HepG2 (cell line): ENCODE measurements around the gene TSPAN9. TPM values are rescaled to one million over a fixed set of nuclear protein-coding genes. Genes with fewer than 3 reads are reported as not detected.

Source experiments
- ATAC-seq: fragments of 200-7000 bp; cut with Tn5 transposase; 3 replicates; pipeline ENCODE4 v1.9.1; 2020; ENCODE audit warnings: mild to moderate bottlenecking, moderate library complexity
- BruUV-seq: library from RNA; stranded (reverse); fragments of 400-500 nt; replicated peaks from 2 replicates; lab custom pipeline; 2021; lab: Mats Ljungman, UMichigan
- CTCF ChIA-PET: fragments of 300-600 bp; formaldehyde crosslinking; extraction: SDS; loops from one replicate; lab custom pipeline; 2021; ENCODE audit warnings: low total read pairs, inconsistent platforms, low intra/inter-chr PET ratio; lab: Yijun Ruan, JAX
- POLR2A ChIA-PET: fragments of 350-600 bp; sonication (Branson Sonifier 250); formaldehyde crosslinking; loops from one replicate; lab custom pipeline; 2020; ENCODE audit warnings: antibody characterized with exemption, inconsistent platforms; lab: Yijun Ruan, JAX
- DNase-seq: peaks from one replicate; pipeline ENCODE4 v3.0.0-alpha.2; 2015; ENCODE audit warnings: low spot score
- FAIRE-seq: peaks from 3 replicates; lab custom pipeline; 2011; peaks lifted over from hg19 to GRCh38; lab: Jason Lieb, UNC
- H2AFZ ChIP-seq: one replicate; pipeline ENCODE4 v1.6.1; 2011; ENCODE audit warnings: low read length, inconsistent platforms
- H3K27ac ChIP-seq: fragments of 300-600 bp; 3 replicates; pipeline ENCODE4 v1.8.0; 2011; ENCODE audit warnings: mixed run types, mild to moderate bottlenecking, mixed read lengths, low read length, inconsistent platforms; ENCODE audit not compliant: insufficient read depth; ENCODE audit errors: extremely low read length
- H3K27me3 ChIP-seq, 2 experiments: fragments of 200-600 bp in 1 of 2; 2 replicates in 1 of 2; 3 replicates in 1 of 2; pipeline versions ENCODE4 v1.6.0 to v1.8.0; 2011; ENCODE audit warnings: low read length in 2 of 2, mild to moderate bottlenecking in 2 of 2, moderate library complexity in 2 of 2, inconsistent platforms in 1 of 2; ENCODE audit not compliant: insufficient read depth in 2 of 2, control insufficient read depth in 1 of 2
- H3K36me3 ChIP-seq, 2 experiments: fragments of 200-600 bp in 1 of 2; replicated peaks in 1 of 2; 2 replicates in 1 of 2; 3 replicates in 1 of 2; pipeline versions ENCODE4 v1.5.1 to v1.8.0; 2011; ENCODE audit warnings: low read length in 2 of 2, inconsistent platforms in 1 of 2; ENCODE audit not compliant: insufficient read depth in 2 of 2, control insufficient read depth in 1 of 2
- H3K4me1 ChIP-seq: 2 replicates; pipeline ENCODE4 v1.5.1; 2012; ENCODE audit warnings: low read length, inconsistent platforms; ENCODE audit not compliant: insufficient read depth
- H3K4me2 ChIP-seq: 2 replicates; pipeline ENCODE4 v1.6.0; 2011; ENCODE audit warnings: low read depth, low read length, inconsistent platforms
- H3K4me3 ChIP-seq, 3 experiments: fragments of 200-600 bp in 1 of 3; sonication (generic), shearing (Covaris generic) in 1 of 3; replicated peaks in 1 of 3; 2 replicates each; pipeline ENCODE4 v1.5.1; 2011 to 2016; ENCODE audit warnings: low read length in 3 of 3, inconsistent platforms in 2 of 3, low read depth in 2 of 3, mild to moderate bottlenecking in 2 of 3, control low read depth in 1 of 3, mixed read lengths in 1 of 3; ENCODE audit not compliant: insufficient read depth in 1 of 3
- H3K79me2 ChIP-seq: one replicate; pipeline ENCODE4 v1.6.1; 2011; ENCODE audit warnings: low read length, inconsistent platforms; ENCODE audit not compliant: insufficient read depth
- H3K9ac ChIP-seq: 2 replicates; pipeline ENCODE4 v1.6.0; 2011; ENCODE audit warnings: mild to moderate bottlenecking, low read depth, low read length, inconsistent platforms; ENCODE audit not compliant: insufficient read depth
- H3K9me3 ChIP-seq: 2 replicates; pipeline ENCODE4 v1.5.1; 2012; ENCODE audit warnings: mild to moderate bottlenecking, low read length
- H4K20me1 ChIP-seq: 2 replicates; pipeline ENCODE4 v1.6.0; 2011; ENCODE audit warnings: inconsistent platforms, mild to moderate bottlenecking, low read length, moderate library complexity; ENCODE audit not compliant: insufficient read depth
- ARHGAP35 ChIP-seq: sonication (generic); formaldehyde crosslinking; IDR thresholded peaks from 2 replicates; pipeline ENCODE4 v1.9.0; 2022; ENCODE audit warnings: mild to moderate bottlenecking, inconsistent platforms, moderate library complexity, missing genetic modification reagents, borderline replicate concordance
- CBX5 ChIP-seq: sonication (generic); formaldehyde crosslinking; IDR thresholded peaks from 2 replicates; pipeline ENCODE4 v1.4.0; 2020; ENCODE audit warnings: missing genetic modification reagents, borderline replicate concordance
- CHD4 ChIP-seq: fragments of 200-600 bp; sonication (generic); IDR thresholded peaks from 2 replicates; pipeline ENCODE4 v1.7.0; 2017; ENCODE audit warnings: mild to moderate bottlenecking, low read length, borderline replicate concordance
- GPBP1L1 ChIP-seq: sonication (generic); formaldehyde crosslinking; IDR thresholded peaks from 2 replicates; pipeline ENCODE4 v1.5.0; 2020; ENCODE audit warnings: mild to moderate bottlenecking, missing genetic modification reagents
- MEIS1 ChIP-seq: sonication (generic); formaldehyde crosslinking; IDR thresholded peaks from 2 replicates; pipeline ENCODE4 v1.9.0; 2021; ENCODE audit warnings: mild to moderate bottlenecking, missing genetic modification reagents, moderate library complexity, borderline replicate concordance
- RBM22 ChIP-seq: fragments of 200-400 bp; formaldehyde crosslinking; optimal IDR thresholded peaks from 2 replicates; pipeline ENCODE3; 2017; ENCODE audit warnings: mild to moderate bottlenecking, low read length, moderate library complexity
- SIX1 ChIP-seq: sonication (generic); formaldehyde crosslinking; IDR thresholded peaks from 2 replicates; pipeline ENCODE4 v1.4.0; 2020; ENCODE audit warnings: missing genetic modification reagents, borderline replicate concordance
- SP1 ChIP-seq, 2 experiments: fragments of 450-650 bp in 1 of 2; sonication (generic) in 1 of 2; formaldehyde crosslinking in 1 of 2; IDR thresholded peaks; 2 replicates each; pipeline versions ENCODE4 v1.4.0 to v1.6.1; 2016 to 2020; ENCODE audit warnings: missing genetic modification reagents in 1 of 2
- SRY ChIP-seq: sonication (generic); formaldehyde crosslinking; IDR thresholded peaks from 2 replicates; pipeline ENCODE4 v1.8.0; 2022; ENCODE audit warnings: mild to moderate bottlenecking, missing genetic modification reagents
- TBX3 ChIP-seq: fragments of 450-650 bp; IDR thresholded peaks from 2 replicates; pipeline ENCODE4 v1.6.1; 2017; ENCODE audit warnings: antibody characterized with exemption, mild to moderate bottlenecking, inconsistent platforms, borderline replicate concordance
- ZBTB20 ChIP-seq: sonication (generic); formaldehyde crosslinking; IDR thresholded peaks from 2 replicates; pipeline ENCODE4 v1.8.1; 2023; ENCODE audit warnings: missing genetic modification reagents, low read depth, mild to moderate bottlenecking, borderline replicate concordance
- ZFP41 ChIP-seq: sonication (generic); formaldehyde crosslinking; IDR thresholded peaks from 2 replicates; pipeline ENCODE4 v1.4.0; 2020; ENCODE audit warnings: mild to moderate bottlenecking, missing genetic modification reagents, borderline replicate concordance
- ZNF230 ChIP-seq: sonication (generic); formaldehyde crosslinking; IDR thresholded peaks from 2 replicates; pipeline ENCODE4 v1.4.0; 2020; ENCODE audit warnings: mild to moderate bottlenecking, missing genetic modification reagents
- ZNF3 ChIP-seq: IDR thresholded peaks from 2 replicates; pipeline ENCODE4 v1.7.0; 2017; ENCODE audit warnings: inconsistent platforms
- ZNF879 ChIP-seq: sonication (generic); formaldehyde crosslinking; IDR thresholded peaks from 2 replicates; pipeline ENCODE4 v1.8.1; 2023; ENCODE audit warnings: missing genetic modification reagents
- ZSCAN12 ChIP-seq: sonication (generic); formaldehyde crosslinking; IDR thresholded peaks from 2 replicates; pipeline ENCODE4 v1.9.0; 2021; ENCODE audit warnings: mild to moderate bottlenecking, missing genetic modification reagents
- ZSCAN22 ChIP-seq: sonication (generic); formaldehyde crosslinking; IDR thresholded peaks from 2 replicates; pipeline ENCODE4 v1.4.0; 2020; ENCODE audit warnings: mild to moderate bottlenecking, missing genetic modification reagents
- WGBS: methylation state at CpG from one replicate; pipeline ENCODE4 v1.1.6; 2017; ENCODE audit warnings: low lambda C conversion rate; 5-methylcytosine and 5-hydroxymethylcytosine counted together
- in situ Hi-C: cut with HindIII; loops from 2 replicates; pipeline ENCODE4 v1.10.0; 2017; ENCODE audit warnings: low pct_unique_long_range_greater_than_20kb; ENCODE audit not compliant: extremely low pct_ligation_motif_present
- intact Hi-C: fragments of 100-400 bp; cut with micrococcal nuclease; formaldehyde crosslinking; loops from one replicate; pipeline ENCODE4 v1.10.0; 2022; ENCODE audit not compliant: unreplicated experiment
- polyA plus RNA-seq, 8 experiments: library from polyadenylated mRNA; depleted of rRNA in 3 of 8; stranded (reverse) in 7 of 8; unstranded in 1 of 8; fragments of >200 nt; fragmentation: Illumina TruSeq in 4 of 8; extraction: Trizol in 4 of 8; gene quantifications; 2 replicates each; pipeline versions ENCODE4 v1.2.1 to v1.2.3, GENCODE V29; 2011 to 2016; ENCODE audit warnings: low read depth in 4 of 8, missing spikeins in 1 of 8, mixed read lengths in 1 of 8; ENCODE audit not compliant: insufficient read depth in 1 of 8
- total RNA-seq, 5 experiments: library from RNA; depleted of rRNA; stranded (reverse); fragments of >200 nt; fragmentation: Illumina TruSeq; extraction: Trizol; gene quantifications; 2 replicates each; pipeline ENCODE4 v1.2.3, GENCODE V29; 2016; ENCODE audit warnings: low read depth in 1 of 5

The TSPAN9 gene
- total and polyA plus RNA-seq, 2 of the 13 experiments (the other 11 are each of a cell fraction or from before 2014, with no cell fraction given): 18.1 to 42.3 TPM

GRCh38 chr12:3305904-3306619 is 228.9 kb downstream of the TSPAN9 start:
- H3K27ac ChIP-seq: no peak overlapping the region
- POLR2A ChIA-PET: no interaction called here
- ATAC-seq (no peak), DNase-seq (no peak), FAIRE-seq (no peak)
- no peaks in the 10 kb centered on the region for H4K20me1 ChIP-seq
- no peak overlapping the region for H3K4me2 ChIP-seq
- no TSS peak for BruUV-seq
- CTCF ChIA-PET: no interaction called here
- in situ Hi-C loops: loop anchor here (10.0 kb wide), 1 partner anchor 969 kb away; the partner anchor contains the start of gene CCND2
- H3K36me3 ChIP-seq: no peaks in the 10 kb centered on the region
- no peak overlapping the region for H2AFZ ChIP-seq
- H3K27me3 ChIP-seq: peaks cover 10 to 73% of the 10 kb centered on the region in 2 experiments
- H3K4me1 ChIP-seq: peaks cover 19% of the 10 kb centered on the region
- no peak overlapping the region for H3K9ac ChIP-seq
- 58% methylated on average over 10 of the region's 19 CpGs for WGBS
- H3K9me3 ChIP-seq: no peaks in the 10 kb centered on the region
- intact Hi-C loops: no loop called here
- H3K4me3 ChIP-seq: no peak overlapping the region
- TF ChIP-seq ZFP41 (CRISPR knock-in tag) (no peak), ZSCAN22 (CRISPR knock-in tag) (no peak), ZSCAN12 (CRISPR knock-in tag) (no peak), ZBTB20 (no peak), ZNF230 (CRISPR knock-in tag) (no peak), SRY (CRISPR knock-in tag) (no peak), TBX3 (no peak), ARHGAP35 (no peak), RBM22 (no peak), CBX5 (CRISPR knock-in tag) (no peak), SIX1 (CRISPR knock-in tag) (no peak), ZNF3 (CRISPR knock-in tag) (no peak), CHD4 (no peak), GPBP1L1 (CRISPR knock-in tag) (no peak), ZNF879 (no peak), SP1 (IDR thresholded peaks at IDR 0.05) (no peak), SP1 (CRISPR knock-in tag; IDR thresholded peaks at IDR 0.05) (no peak), MEIS1 (CRISPR knock-in tag) (no peak)
- H3K79me2 ChIP-seq: no peaks in the 10 kb centered on the region
